Activated T-helper 2 cell treated with anti-CD3 and anti-CD28 coated beads, Interferon-gamma antibody, Interleukin-2, Interleukin-4, amounts not matched to agents 10 μg/mL and 5 μg/mL and 100 μg/mL, durations not matched to agents 14 hours and 24 hours and 36 hours (primary cell): ENCODE results near the gene DOCK1. TPM values are rescaled to one million over a fixed set of nuclear protein-coding genes. Genes with fewer than 3 reads are reported as not detected.
"Not testable (repeated sequence)": the region's sequence is repeated elsewhere in the genome, so short reads cannot be mapped to it uniquely, and the experiment has no call there.

Experiments used
- DNase-seq: peaks from one replicate; pipeline ENCODE4 v3.0.0; 2021; ENCODE audit warnings: low spot score
- H3K27ac Mint-ChIP-seq: one replicate; pipeline ENCODE4 v1.8.0; 2021; ENCODE audit warnings: mixed read lengths
- H3K27me3 Mint-ChIP-seq: one replicate; pipeline ENCODE4 v1.8.0; 2021; ENCODE audit warnings: low read depth, mixed read lengths
- H3K36me3 Mint-ChIP-seq: one replicate; pipeline ENCODE4 v1.8.0; 2021; ENCODE audit warnings: low read depth, mixed read lengths
- H3K4me1 Mint-ChIP-seq: one replicate; pipeline ENCODE4 v1.8.0; 2021; ENCODE audit warnings: low read depth, mixed read lengths
- H3K4me3 Mint-ChIP-seq: one replicate; pipeline ENCODE4 v1.8.0; 2021; ENCODE audit warnings: low read depth, mild to moderate bottlenecking, moderate library complexity, mixed read lengths
- H3K9me3 Mint-ChIP-seq: one replicate; pipeline ENCODE4 v1.8.0; 2021; ENCODE audit warnings: mixed read lengths
- intact Hi-C: fragments of 100-400 bp; cut with micrococcal nuclease; formaldehyde crosslinking; loops from one replicate; pipeline ENCODE4 v1.15.1; 2023
- total RNA-seq: library from RNA; stranded (reverse); gene quantifications from 2 replicates; pipeline ENCODE4 v1.2.3, GENCODE V29; 2022

DOCK1 gene
- total RNA-seq, 1 donor from 2014 or later, result 0.59 TPM

DNA sequence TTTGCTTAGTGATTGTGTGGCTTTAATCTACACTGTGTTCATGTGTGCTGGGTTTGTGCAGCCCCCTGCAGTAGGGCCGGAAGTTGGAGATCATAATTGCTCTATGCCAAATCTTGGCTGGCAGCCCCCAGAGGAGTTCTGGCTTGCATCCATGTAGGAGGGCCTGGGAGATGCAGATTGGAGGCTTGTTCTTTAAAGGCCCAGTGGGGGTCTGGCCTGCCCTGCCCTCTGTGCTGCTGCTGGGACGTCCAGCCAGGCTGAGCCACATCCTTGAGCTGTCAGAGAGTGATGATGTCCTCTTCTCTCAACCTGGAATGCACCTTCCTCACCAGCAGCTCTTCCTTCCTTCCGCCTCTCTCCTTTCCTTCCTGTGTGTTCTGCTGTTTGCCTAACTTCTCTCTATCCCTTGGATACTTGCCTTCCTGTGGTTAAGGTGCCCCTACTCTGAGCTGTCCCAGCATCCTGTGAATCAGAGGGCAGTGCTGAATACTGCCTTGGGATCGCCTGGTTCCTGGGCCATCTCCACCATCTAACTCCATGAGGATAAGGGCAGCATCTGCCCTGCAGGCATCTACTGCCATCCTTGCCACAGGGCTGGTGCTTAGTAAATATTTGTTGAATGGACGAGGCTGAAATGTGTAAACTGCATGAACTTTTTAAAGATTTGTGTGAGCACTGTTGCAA lies 30.2 kb downstream of the DOCK1 start:
- Mint-ChIP-seq H3K27me3 (no peaks in the 10 kb centered on the region), H3K36me3 (no peaks in the 10 kb centered on the region), H3K4me3 (no peak overlapping the region), H3K9me3 (peaks cover 15% of the 10 kb centered on the region), H3K4me1 (no peaks in the 10 kb centered on the region), H3K27ac (no peak overlapping the region)
- intact Hi-C loops, result no loop called here
- no peak for DNase-seq

GRCh38 chr10:126937026-126937425 lies 31.8 kb downstream of the DOCK1 start:
- Mint-ChIP-seq H3K9me3 (peaks cover 15% of the 10 kb centered on the region), H3K4me3 (no peak overlapping the region), H3K4me1 (no peaks in the 10 kb centered on the region), H3K27ac (no peak overlapping the region), H3K36me3 (no peaks in the 10 kb centered on the region), H3K27me3 (no peaks in the 10 kb centered on the region)
- intact Hi-C loops, result no loop called here
- DNase-seq, result no peak

DNA sequence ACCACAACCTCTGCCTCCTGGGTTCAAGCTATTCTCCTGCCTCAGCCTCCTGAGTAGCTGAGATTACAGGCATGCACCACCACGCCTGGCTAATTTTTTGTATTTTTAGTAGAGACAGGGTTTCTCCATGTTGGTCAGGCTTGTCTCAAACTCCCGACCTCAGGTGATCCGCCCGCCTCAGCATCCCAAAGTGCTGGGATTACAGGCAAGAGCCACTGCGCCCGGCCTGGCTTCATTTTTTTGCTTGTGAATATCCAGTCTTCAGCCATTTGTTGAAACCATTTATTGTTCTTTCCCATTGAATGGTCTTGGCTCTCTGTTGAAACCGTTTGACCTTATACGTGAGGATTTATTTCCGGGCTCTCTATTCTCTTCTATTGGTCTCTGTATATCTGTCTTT lies 32.9 kb downstream of the DOCK1 start:
- intact Hi-C loops, H3K27me3 Mint-ChIP-seq, H3K4me3 Mint-ChIP-seq, H3K4me1 Mint-ChIP-seq, H3K27ac Mint-ChIP-seq, DNase-seq, H3K36me3 Mint-ChIP-seq: not testable (repeated sequence)
- peaks cover 15% of the 10 kb centered on the region for H3K9me3 Mint-ChIP-seq

DNA sequence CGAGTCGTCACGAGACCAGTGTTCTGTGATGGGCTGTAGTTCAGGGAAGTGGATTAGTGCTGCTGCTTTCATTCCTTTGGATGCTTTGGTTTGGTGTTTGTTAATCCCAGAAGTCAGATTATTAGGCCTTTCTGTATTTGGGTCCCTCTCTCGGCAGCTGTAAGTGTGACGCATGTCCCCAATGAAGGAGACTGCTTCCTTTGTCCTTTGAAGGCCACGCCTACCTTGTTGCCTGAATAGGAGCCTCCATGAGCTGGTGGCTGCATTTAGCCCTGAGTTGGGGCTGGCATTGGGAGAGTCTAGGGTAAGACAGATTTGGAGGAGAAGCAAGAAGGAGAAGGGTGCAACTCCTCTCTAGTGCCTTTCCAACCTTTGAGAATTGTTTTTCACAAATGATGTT lies 34.5 kb downstream of the DOCK1 start:
- Mint-ChIP-seq H3K9me3 (peaks cover 29% of the 10 kb centered on the region), H3K27me3 (no peaks in the 10 kb centered on the region), H3K4me3 (no peak overlapping the region), H3K4me1 (no peaks in the 10 kb centered on the region), H3K36me3 (no peaks in the 10 kb centered on the region), H3K27ac (no peak overlapping the region)
- intact Hi-C loops, result no loop called here
- DNase-seq, result no peak

GRCh38 chr10:126940670-126941310 lies 35.6 kb downstream of the DOCK1 start:
- no peak for DNase-seq
- Mint-ChIP-seq H3K4me1 (no peaks in the 10 kb centered on the region), H3K4me3 (no peak overlapping the region), H3K27ac (no peak overlapping the region), H3K27me3 (no peaks in the 10 kb centered on the region), H3K9me3 (peaks cover 35% of the 10 kb centered on the region), H3K36me3 (no peaks in the 10 kb centered on the region)
- intact Hi-C loops, result no loop called here

DNA sequence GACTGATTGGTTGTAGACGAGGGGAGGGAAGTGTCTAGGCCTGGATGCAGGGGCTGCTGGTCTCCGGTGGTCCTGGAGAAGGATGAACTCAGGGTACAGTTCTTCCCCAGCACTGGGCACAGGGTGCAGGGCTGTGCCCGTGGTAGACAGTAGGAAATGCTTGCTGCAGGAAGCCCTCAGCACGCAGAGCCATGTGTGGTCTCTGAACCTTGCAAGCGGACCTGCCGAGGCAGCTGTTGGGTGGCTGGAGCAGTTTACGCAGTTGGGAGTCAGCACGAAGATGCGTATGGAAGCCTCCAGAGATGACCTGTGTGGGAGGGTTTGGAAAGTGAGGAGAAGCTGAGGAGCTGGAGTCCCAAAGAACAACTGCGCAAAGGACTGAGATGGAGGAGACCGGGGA lies 39.0 kb downstream of the DOCK1 start:
- Mint-ChIP-seq H3K27me3 (no peaks in the 10 kb centered on the region), H3K36me3 (no peaks in the 10 kb centered on the region), H3K27ac (no peak overlapping the region), H3K4me3 (no peak overlapping the region), H3K4me1 (no peaks in the 10 kb centered on the region), H3K9me3 (peaks cover 27% of the 10 kb centered on the region)
- intact Hi-C loops, result no loop called here
- no peak for DNase-seq

DNA sequence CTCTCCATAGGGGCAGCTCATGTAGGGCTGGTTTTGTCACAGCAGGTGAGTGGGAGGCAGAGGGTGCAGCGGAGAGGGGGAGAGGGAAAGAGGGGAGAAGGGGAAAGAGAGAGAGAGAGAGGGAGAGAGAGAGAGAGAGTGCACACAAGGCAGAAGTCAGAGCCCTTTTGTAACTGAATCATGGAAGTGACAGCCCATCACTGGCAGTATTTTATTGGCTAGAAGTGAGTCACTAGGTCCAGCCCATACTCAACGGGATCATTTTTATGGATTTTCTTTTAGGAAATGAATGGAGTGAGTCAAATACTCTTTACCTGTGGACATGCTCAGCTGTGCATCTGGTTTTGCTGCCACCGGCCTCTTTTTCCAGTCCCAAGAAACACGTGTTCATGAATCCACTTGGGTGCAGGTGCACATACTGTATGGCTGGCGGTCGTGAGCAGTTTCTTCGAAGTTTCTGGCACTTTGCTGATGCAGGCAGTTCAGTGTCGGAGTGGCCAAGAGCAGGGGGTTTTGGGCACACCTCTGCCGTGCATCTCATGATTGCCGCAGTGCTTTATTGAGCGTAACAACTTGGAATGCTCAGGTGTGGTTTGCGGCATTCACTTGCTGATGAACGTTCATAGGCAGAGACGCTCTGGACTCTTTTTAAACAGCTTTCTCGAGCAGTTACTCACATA lies 40.3 kb downstream of the DOCK1 start:
- no peaks in the 10 kb centered on the region for H3K36me3 Mint-ChIP-seq
- no peaks in the 10 kb centered on the region for H3K4me1 Mint-ChIP-seq
- intact Hi-C loops, result no loop called here
- H3K4me3 Mint-ChIP-seq, result no peak overlapping the region
- H3K9me3 Mint-ChIP-seq, result peaks cover 20% of the 10 kb centered on the region
- no peaks in the 10 kb centered on the region for H3K27me3 Mint-ChIP-seq
- DNase-seq, result no peak
- H3K27ac Mint-ChIP-seq, result no peak overlapping the region

- H3K4me1 Mint-ChIP-seq, result no peaks in the 10 kb centered on the region
- H3K9me3 Mint-ChIP-seq, result peaks cover 20% of the 10 kb centered on the region
- H3K27ac Mint-ChIP-seq, result no peak overlapping the region
- no peaks in the 10 kb centered on the region for H3K27me3 Mint-ChIP-seq
- H3K36me3 Mint-ChIP-seq, result no peaks in the 10 kb centered on the region
- intact Hi-C loops, result no loop called here
- H3K4me3 Mint-ChIP-seq, result no peak overlapping the region
- no peak for DNase-seq
Observed at GRCh38 chr10:126946746-126947145, 41.5 kb downstream of the DOCK1 start.

DNA sequence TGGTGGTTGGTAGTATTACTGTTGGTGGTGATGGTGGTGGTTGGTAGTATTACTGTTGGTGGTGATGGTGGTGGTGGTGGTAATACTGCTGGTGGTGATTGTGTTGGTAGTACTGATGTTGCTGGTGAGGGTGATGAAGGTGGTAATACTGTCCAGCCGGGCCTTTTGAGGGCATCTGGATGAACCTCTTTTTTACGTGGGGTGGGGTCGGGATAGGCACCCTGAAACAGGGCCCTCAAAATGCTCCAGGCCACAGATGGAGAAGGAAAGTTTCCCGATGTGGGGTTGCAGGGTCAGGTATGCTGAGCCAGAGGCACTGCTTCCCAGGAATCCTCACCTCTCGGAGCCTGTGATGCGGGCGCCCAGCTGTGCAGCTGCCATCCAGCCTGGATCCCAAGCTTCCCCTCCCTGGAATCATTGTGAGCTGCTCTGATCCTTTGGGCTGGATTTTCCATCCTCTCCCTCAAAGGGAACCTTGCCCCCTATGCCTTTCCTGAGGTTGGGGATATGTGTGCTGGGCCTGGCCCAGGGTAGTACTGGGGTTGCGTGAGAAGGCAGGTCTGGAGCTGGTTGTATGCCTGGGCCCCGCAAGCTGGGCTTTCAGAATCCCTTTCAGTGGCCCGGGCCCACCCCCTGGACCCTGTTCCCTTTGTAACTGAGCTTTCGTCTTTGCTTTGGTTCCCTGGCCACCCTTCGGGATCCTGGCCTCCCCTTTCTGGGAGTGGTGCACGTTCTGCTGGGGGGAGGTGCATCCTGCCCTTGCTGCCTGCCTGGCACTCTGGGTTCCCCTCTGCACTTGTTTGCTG lies 43.3 kb downstream of the DOCK1 start:
- no peak for DNase-seq
- Mint-ChIP-seq H3K4me3 (no peak overlapping the region), H3K9me3 (peaks cover 17% of the 10 kb centered on the region), H3K27me3 (no peaks in the 10 kb centered on the region), H3K4me1 (no peaks in the 10 kb centered on the region), H3K36me3 (no peaks in the 10 kb centered on the region), H3K27ac (no peak overlapping the region)
- intact Hi-C loops, result no loop called here

DNA sequence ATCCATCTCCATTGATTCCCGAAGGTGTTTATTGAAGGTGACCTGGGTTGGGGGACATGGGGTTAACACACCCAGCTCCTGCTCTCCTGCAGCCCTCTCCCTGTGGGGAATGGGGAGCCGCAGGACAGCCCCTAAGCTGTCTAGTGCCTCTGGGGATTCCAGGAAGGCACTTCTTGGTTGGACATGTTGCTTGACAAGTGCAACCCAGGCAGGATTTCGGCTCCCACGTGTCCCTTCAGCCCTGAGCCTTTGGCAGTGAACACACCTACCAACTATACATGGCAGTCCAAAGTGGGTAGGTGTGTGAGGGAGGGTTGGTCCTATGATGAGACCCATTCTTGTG lies 43.9 kb downstream of the DOCK1 start:
- Mint-ChIP-seq H3K27me3 (no peaks in the 10 kb centered on the region), H3K27ac (no peak overlapping the region), H3K36me3 (no peaks in the 10 kb centered on the region), H3K4me3 (no peak overlapping the region), H3K4me1 (no peaks in the 10 kb centered on the region), H3K9me3 (peaks cover 11% of the 10 kb centered on the region)
- intact Hi-C loops, result no loop called here
- DNase-seq, result no peak

GRCh38 chr10:126950401-126951105 lies 45.3 kb downstream of the DOCK1 start:
- no peaks in the 10 kb centered on the region for H3K36me3 Mint-ChIP-seq
- no peaks in the 10 kb centered on the region for H3K27me3 Mint-ChIP-seq
- no peak for DNase-seq
- no peak overlapping the region for H3K27ac Mint-ChIP-seq
- intact Hi-C loops, result no loop called here
- peaks cover 1% of the 10 kb centered on the region for H3K9me3 Mint-ChIP-seq
- no peak overlapping the region for H3K4me3 Mint-ChIP-seq
- no peaks in the 10 kb centered on the region for H3K4me1 Mint-ChIP-seq

DNA sequence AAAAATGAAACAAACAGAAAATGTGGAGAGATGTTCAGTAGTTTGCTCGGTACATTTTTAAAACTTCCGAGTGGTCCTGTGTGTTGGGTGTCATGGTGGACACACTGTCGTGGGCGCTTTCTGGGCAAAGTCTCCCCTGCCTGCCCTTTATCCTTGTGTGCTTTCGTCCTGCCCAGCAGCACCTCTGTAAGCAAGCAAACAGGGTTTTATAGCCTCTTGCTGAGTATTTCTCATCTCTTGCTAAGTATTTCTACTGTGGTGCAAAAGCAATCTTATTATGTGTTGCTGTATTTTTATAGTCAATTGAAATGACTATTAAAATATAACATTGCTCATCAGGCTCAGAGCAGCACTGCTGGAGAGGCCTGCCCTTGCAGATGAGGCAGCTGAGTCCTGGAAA lies 48.7 kb downstream of the DOCK1 start:
- no peak for DNase-seq
- Mint-ChIP-seq H3K4me3 (no peak overlapping the region), H3K36me3 (no peaks in the 10 kb centered on the region), H3K9me3 (peaks cover 3% of the 10 kb centered on the region), H3K27ac (no peak overlapping the region), H3K27me3 (no peaks in the 10 kb centered on the region), H3K4me1 (no peaks in the 10 kb centered on the region)
- intact Hi-C loops, result no loop called here
